ENCODE measurements around the gene TBK1. TPM values are rescaled to one million over a fixed set of nuclear protein-coding genes. Genes with fewer than 3 reads are reported as not detected.
A peak's percentile ranks its signal among the peaks of the same experiment; 100 is the strongest.

The TBK1 gene
- total and polyA plus RNA-seq, 9 of the 15 experiments (the other 6 are each of a cell fraction or from before 2014, with no cell fraction given) = 20.4 to 42.0 (median 27.8) TPM

DNA sequence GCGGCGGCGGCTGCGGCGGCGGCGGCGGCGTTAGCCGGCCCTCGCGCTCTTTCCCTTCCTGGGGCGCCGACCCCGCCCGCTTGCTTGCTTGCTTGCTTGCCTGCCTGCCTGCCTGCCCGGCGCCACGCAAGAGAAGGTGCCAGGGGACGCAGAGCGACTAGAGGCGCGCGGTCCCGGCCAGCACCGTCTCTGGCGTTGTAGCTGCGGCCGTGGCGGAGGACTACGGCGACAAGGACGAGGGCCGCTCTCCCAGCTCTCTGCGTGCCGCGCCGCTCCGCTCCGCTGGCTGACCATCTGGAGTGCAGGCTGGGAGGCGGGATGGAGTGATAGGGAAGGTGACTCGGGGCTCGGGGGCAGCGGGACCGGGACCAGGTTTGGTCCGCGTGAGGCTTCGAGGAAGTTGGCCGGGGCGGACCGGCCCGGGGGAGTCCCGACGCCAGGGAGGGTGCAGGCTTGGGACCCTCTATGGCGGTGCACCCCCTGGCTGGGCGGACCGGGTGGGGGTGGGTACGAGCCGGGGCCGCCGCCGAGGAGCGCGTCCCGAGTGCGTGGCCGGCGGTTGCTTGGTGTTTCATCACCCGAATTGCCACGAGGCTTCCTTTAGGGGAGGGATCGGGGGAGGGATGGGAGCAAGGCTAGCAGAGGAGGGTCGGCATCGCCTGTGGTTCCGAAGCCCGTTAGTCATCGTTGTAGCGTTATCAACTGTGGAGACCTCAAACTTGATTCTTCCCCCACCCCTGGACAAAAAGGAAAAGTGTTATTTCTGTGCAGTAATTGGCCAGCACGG, 47.3 kb upstream of the TBK1 start (continued):
- TF ChIP-seq CEBPZ (IDR thresholded peaks at IDR 0.05; ENCODE audit: borderline replicate concordance, low read depth, low read length) = no peak
- TF ChIP-seq SIX5 (IDR thresholded peaks at IDR 0.05; ENCODE audit: borderline replicate concordance in 1 of 2, insufficient read depth in 1 of 2, low read depth in 1 of 2, low read length in 2 of 2) = no peak
- peak; percentile 74 for TF ChIP-seq IRF9 (tag; IDR thresholded peaks at IDR 0.05)
- TF ChIP-seq, protein P1, sequence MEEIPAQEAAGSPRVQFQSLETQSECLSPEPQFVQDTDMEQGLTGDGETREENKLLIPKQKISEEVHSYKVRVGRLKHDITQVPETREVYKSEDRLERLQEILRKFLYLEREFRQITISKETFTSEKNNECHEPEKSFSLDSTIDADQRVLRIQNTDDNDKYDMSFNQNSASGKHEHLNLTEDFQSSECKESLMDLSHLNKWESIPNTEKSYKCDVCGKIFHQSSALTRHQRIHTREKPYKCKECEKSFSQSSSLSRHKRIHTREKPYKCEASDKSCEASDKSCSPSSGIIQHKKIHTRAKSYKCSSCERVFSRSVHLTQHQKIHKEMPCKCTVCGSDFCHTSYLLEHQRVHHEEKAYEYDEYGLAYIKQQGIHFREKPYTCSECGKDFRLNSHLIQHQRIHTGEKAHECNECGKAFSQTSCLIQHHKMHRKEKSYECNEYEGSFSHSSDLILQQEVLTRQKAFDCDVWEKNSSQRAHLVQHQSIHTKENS (CRISPR knock-in tag; IDR thresholded peaks at IDR 0.05) = no peak
- peak; percentile 39 for TF ChIP-seq PCBP2 (IDR thresholded peaks at IDR 0.05; ENCODE audit: low read depth, low read length, poor library complexity, severe bottlenecking)
- TF ChIP-seq, protein P2, sequence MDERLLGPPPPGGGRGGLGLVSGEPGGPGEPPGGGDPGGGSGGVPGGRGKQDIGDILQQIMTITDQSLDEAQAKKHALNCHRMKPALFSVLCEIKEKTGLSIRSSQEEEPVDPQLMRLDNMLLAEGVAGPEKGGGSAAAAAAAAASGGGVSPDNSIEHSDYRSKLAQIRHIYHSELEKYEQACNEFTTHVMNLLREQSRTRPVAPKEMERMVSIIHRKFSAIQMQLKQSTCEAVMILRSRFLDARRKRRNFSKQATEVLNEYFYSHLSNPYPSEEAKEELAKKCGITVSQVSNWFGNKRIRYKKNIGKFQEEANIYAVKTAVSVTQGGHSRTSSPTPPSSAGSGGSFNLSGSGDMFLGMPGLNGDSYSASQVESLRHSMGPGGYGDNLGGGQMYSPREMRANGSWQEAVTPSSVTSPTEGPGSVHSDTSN (CRISPR knock-in tag; IDR thresholded peaks at IDR 0.05; ENCODE audit: low read depth) = no peak
- TF ChIP-seq, protein P2 (tag; conservative IDR thresholded peaks at IDR 0.05; ENCODE audit: low read depth) = no peak
- peak; percentile 97 for TF ChIP-seq CXXC5 (CRISPR knock-in tag; IDR thresholded peaks at IDR 0.05)
- TF ChIP-seq ZNF354B (CRISPR knock-in tag; IDR thresholded peaks at IDR 0.05) = no peak
- TF ChIP-seq, protein P3, sequence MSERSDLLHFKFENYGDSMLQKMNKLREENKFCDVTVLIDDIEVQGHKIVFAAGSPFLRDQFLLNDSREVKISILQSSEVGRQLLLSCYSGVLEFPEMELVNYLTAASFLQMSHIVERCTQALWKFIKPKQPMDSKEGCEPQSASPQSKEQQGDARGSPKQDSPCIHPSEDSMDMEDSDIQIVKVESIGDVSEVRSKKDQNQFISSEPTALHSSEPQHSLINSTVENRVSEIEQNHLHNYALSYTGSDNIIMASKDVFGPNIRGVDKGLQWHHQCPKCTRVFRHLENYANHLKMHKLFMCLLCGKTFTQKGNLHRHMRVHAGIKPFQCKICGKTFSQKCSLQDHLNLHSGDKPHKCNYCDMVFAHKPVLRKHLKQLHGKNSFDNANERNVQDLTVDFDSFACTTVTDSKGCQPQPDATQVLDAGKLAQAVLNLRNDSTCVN (CRISPR knock-in tag; IDR thresholded peaks at IDR 0.05) = no peak
- no peak for TF ChIP-seq PTBP1 (IDR thresholded peaks at IDR 0.05; ENCODE audit: low read depth, low read length)
- TF ChIP-seq TRIM24 (IDR thresholded peaks at IDR 0.05) = peak; percentile 67 to 77; a peak in 3 of 4 replicates
- no peak for TF ChIP-seq FOXM1 (IDR thresholded peaks at IDR 0.05; ENCODE audit: low read depth)
- peak; percentile 93 for TF ChIP-seq FOXM1 (CRISPR knock-in tag; IDR thresholded peaks at IDR 0.05; ENCODE audit: low read depth)
- 0 out of 2 replicates have a peak, but pooled peaks have one; percentile 6 for TF ChIP-seq SAFB (IDR thresholded peaks at IDR 0.05; ENCODE audit: borderline replicate concordance, low read depth, low read length)
